Panc1 (cell line): Measurements from ENCODE around the gene ZBTB12. TPM values are rescaled to one million over a fixed set of nuclear protein-coding genes. Genes with fewer than 3 reads are reported as not detected.

ENCODE experiments used
- ATAC-seq: fragments of 200-7000 bp; cut with Tn5 transposase; 2 replicates; pipeline ENCODE4 v1.9.1; 2020; ENCODE audit warnings: mild to moderate bottlenecking, moderate library complexity
- BruUV-seq: library from RNA; stranded (reverse); fragments of 400-500 nt; replicated peaks from 2 replicates; lab custom pipeline; 2021; lab: Mats Ljungman, UMichigan
- CTCF ChIA-PET: fragments of 300-600 bp; sonication (Branson Sonifier 250); formaldehyde crosslinking; loops from one replicate; lab custom pipeline; 2022; ENCODE audit warnings: antibody characterized with exemption; lab: Charles Lee
- POLR2A ChIA-PET: fragments of 300-600 bp; sonication (Branson Sonifier 250); formaldehyde crosslinking; loops from one replicate; lab custom pipeline; 2022; ENCODE audit warnings: antibody characterized with exemption; lab: Charles Lee
- DNase-seq: peaks from one replicate; pipeline ENCODE4 v3.0.0-alpha.2; 2010; ENCODE audit warnings: low read depth, low spot score
- H3K27ac ChIP-seq: 2 replicates; pipeline ENCODE4 v1.5.1; 2011; ENCODE audit warnings: mild to moderate bottlenecking, low read length, inconsistent platforms
- H3K27me3 ChIP-seq: fragments of 200-500 bp; sonication (Bioruptor generic); 2 replicates; pipeline ENCODE4 v1.6.0; 2014; ENCODE audit warnings: low read length, inconsistent platforms; ENCODE audit not compliant: control insufficient read depth, insufficient read depth
- H3K36me3 ChIP-seq: fragments of 200-500 bp; sonication (Bioruptor generic); 2 replicates; pipeline ENCODE4 v1.5.1; 2014; ENCODE audit warnings: inconsistent platforms, mild to moderate bottlenecking, low read length, moderate library complexity; ENCODE audit not compliant: control insufficient read depth, insufficient read depth
- H3K4me1 ChIP-seq: 2 replicates; pipeline ENCODE4 v1.5.1; 2011; ENCODE audit warnings: inconsistent platforms, mild to moderate bottlenecking, low read length, moderate library complexity; ENCODE audit not compliant: control insufficient read depth, insufficient read depth
- H3K4me3 ChIP-seq, 2 experiments: 2 replicates each; pipeline ENCODE4 v1.5.1; 2011 to 2012; ENCODE audit warnings: low read depth in 2 of 2, low read length in 2 of 2, mild to moderate bottlenecking in 2 of 2, inconsistent platforms in 1 of 2, moderate library complexity in 1 of 2
- H3K9me3 ChIP-seq: fragments of 200-500 bp; sonication (Bioruptor generic); 2 replicates; pipeline ENCODE4 v1.5.1; 2014; ENCODE audit warnings: low read depth, mild to moderate bottlenecking, inconsistent platforms, low read length, moderate library complexity; ENCODE audit not compliant: control insufficient read depth, insufficient read depth
- POLR2AphosphoS5 ChIP-seq: IDR thresholded peaks from 2 replicates; pipeline ENCODE4 v1.6.1; 2012; ENCODE audit warnings: mild to moderate bottlenecking, low read depth, low read length, moderate library complexity
- REST ChIP-seq, 2 experiments: IDR thresholded peaks; 2 replicates each; pipeline ENCODE4 v1.6.1; 2011 to 2012; ENCODE audit warnings: low read depth in 2 of 2, control low read depth in 1 of 2, low read length in 1 of 2, mild to moderate bottlenecking in 1 of 2, moderate library complexity in 1 of 2; ENCODE audit not compliant: insufficient read depth in 1 of 2
- SIN3A ChIP-seq: IDR thresholded peaks from 2 replicates; pipeline ENCODE4 v1.6.1; 2012; ENCODE audit warnings: low read depth, mild to moderate bottlenecking, low read length, moderate library complexity, borderline replicate concordance; ENCODE audit not compliant: insufficient read depth
- TCF7L2 ChIP-seq: IDR thresholded peaks from 2 replicates; pipeline ENCODE4 v1.6.1; 2011; ENCODE audit warnings: mild to moderate bottlenecking, low read depth, low read length, inconsistent platforms
- in situ Hi-C: cut with HindIII; loops from 2 replicates; pipeline ENCODE4 v1.10.0; 2016; ENCODE audit warnings: low sequenced_read_pairs, low pct_unique_long_range_greater_than_20kb
- intact Hi-C: fragments of 100-400 bp; cut with micrococcal nuclease; formaldehyde crosslinking; loops from one replicate; pipeline ENCODE4 v1.10.0; 2022; ENCODE audit not compliant: unreplicated experiment
- total RNA-seq: library from RNA; stranded (reverse); gene quantifications from one replicate; pipeline ENCODE4 v1.2.1, GENCODE V29; 2021; ENCODE audit not compliant: unreplicated experiment
- TF ChIP-seq, protein P1 (sequence below): fragments of 450-650 bp; IDR thresholded peaks from 2 replicates; pipeline ENCODE4 v1.5.1; 2017; ENCODE audit warnings: mild to moderate bottlenecking

Gene ZBTB12
- total RNA-seq, 1 experiment from 2014 or later: 9.4 TPM

DNA sequence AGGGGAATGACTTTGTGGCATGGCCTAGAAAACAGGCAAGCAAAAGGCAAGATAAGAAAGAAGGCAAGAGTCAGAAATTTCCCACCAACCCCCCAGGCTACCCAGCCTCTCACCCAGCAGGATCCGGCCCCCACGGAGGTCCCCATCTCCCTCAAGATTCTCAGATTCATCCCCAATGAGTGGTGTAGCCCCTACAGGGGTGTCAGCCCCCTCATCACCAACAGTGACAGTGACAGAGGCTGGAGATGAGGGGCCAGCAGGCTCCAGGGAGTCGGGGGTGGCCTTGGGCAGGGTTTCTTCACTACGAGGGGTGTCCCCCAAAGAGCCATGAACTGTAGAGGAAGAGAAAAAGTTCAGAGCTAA lies 5.4 kb downstream of the ZBTB12 start:
- in situ Hi-C loops: no loop called here
- BruUV-seq: no TSS peak
- DNase-seq (no peak), ATAC-seq (no peak)
- H3K4me1 ChIP-seq: peaks cover 17% of the 10 kb centered on the region
- H3K36me3 ChIP-seq: no peaks in the 10 kb centered on the region; the same call in none of the 2 replicates
- intact Hi-C loops: no loop called here
- peak overlapping the region; percentile 73 to 96 for H3K4me3 ChIP-seq
- no peak for TF ChIP-seq REST (IDR thresholded peaks at IDR 0.05; ENCODE audit: insufficient read depth in 1 of 2, low read depth in 2 of 2, low read length in 1 of 2)
- TF ChIP-seq TCF7L2: no peak
- no peak for TF ChIP-seq SIN3A
- TF ChIP-seq, protein P1, sequence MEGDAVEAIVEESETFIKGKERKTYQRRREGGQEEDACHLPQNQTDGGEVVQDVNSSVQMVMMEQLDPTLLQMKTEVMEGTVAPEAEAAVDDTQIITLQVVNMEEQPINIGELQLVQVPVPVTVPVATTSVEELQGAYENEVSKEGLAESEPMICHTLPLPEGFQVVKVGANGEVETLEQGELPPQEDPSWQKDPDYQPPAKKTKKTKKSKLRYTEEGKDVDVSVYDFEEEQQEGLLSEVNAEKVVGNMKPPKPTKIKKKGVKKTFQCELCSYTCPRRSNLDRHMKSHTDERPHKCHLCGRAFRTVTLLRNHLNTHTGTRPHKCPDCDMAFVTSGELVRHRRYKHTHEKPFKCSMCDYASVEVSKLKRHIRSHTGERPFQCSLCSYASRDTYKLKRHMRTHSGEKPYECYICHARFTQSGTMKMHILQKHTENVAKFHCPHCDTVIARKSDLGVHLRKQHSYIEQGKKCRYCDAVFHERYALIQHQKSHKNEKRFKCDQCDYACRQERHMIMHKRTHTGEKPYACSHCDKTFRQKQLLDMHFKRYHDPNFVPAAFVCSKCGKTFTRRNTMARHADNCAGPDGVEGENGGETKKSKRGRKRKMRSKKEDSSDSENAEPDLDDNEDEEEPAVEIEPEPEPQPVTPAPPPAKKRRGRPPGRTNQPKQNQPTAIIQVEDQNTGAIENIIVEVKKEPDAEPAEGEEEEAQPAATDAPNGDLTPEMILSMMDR: no peak
- no peak for TF ChIP-seq POLR2AphosphoS5
- peak overlapping the region; percentile 67 for H3K27ac ChIP-seq
- POLR2A ChIA-PET: no interaction called here
- CTCF ChIA-PET: no interaction called here
- H3K9me3 ChIP-seq: no peaks in the 10 kb centered on the region
- no peaks in the 10 kb centered on the region for H3K27me3 ChIP-seq

DNA sequence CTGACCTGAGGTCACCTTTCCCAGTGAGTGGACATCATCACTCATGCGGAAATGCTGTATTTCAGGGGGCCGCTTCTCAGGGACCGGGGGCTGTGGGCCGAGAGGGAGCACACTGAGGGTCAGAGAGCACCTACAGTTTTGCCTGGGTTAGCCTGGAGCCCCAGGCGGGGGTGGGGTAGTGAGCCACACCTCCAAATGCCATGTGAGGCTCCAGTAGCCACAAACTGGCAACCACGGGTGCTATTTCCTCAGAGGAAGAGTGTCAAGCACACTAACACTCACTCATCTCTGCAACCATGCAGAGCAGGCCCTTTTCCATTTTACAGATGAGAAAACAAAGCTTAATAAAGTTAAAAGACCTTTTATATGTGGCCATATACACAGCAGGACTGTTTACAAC lies 9.1 kb downstream of the ZBTB12 start:
- no peaks in the 10 kb centered on the region for H3K27me3 ChIP-seq
- in situ Hi-C loops: no loop called here
- no peak overlapping the region for H3K4me3 ChIP-seq
- ATAC-seq (no peak), DNase-seq (no peak)
- H3K9me3 ChIP-seq: no peaks in the 10 kb centered on the region
- no TSS peak for BruUV-seq
- no peak overlapping the region for H3K27ac ChIP-seq
- ChIA-PET POLR2A (interaction anchor here (0.6 kb wide), 1 partner anchor 18 kb away, joined by 3 read pairs; no protein-coding TSS in a partner anchor), CTCF (no interaction called here)
- H3K36me3 ChIP-seq: no peaks in the 10 kb centered on the region; the same call in none of the 2 replicates
- H3K4me1 ChIP-seq: 0 out of 2 replicates have a peak, but pooled peaks cover 6% of the 10 kb centered on the region
- TF ChIP-seq SIN3A (no peak), POLR2AphosphoS5 (no peak), TCF7L2 (no peak), REST (IDR thresholded peaks at IDR 0.05; ENCODE audit: insufficient read depth in 1 of 2, low read depth in 2 of 2, low read length in 1 of 2) (no peak)
- TF ChIP-seq, protein P1: no peak
- intact Hi-C loops: no loop called here
